Subcutaneous preadipocyte (primary cell): ENCODE measurements around the gene PIP5KL1. TPM values are rescaled to one million over a fixed set of nuclear protein-coding genes. Genes with fewer than 3 reads are reported as not detected.

ENCODE experiments used
- total RNA-seq: library from RNA; depleted of rRNA; stranded (reverse); fragments of >200 nt; gene quantifications from 2 replicates; pipeline ENCODE4 v1.2.3, GENCODE V29; 2012

Gene PIP5KL1, protein sequence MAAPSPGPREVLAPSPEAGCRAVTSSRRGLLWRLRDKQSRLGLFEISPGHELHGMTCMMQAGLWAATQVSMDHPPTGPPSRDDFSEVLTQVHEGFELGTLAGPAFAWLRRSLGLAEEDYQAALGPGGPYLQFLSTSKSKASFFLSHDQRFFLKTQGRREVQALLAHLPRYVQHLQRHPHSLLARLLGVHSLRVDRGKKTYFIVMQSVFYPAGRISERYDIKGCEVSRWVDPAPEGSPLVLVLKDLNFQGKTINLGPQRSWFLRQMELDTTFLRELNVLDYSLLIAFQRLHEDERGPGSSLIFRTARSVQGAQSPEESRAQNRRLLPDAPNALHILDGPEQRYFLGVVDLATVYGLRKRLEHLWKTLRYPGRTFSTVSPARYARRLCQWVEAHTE
- 2.5 and 5.5 TPM in 2 replicates for total RNA-seq

GRCh38 chr9:127930231-127931091 lies at the start of gene PIP5KL1:
Gene PIP5KL1, minus strand, starts transcription at chr9:127930777. Its CDS starts 25 bp downstream, at chr9:127930752.

DNA sequence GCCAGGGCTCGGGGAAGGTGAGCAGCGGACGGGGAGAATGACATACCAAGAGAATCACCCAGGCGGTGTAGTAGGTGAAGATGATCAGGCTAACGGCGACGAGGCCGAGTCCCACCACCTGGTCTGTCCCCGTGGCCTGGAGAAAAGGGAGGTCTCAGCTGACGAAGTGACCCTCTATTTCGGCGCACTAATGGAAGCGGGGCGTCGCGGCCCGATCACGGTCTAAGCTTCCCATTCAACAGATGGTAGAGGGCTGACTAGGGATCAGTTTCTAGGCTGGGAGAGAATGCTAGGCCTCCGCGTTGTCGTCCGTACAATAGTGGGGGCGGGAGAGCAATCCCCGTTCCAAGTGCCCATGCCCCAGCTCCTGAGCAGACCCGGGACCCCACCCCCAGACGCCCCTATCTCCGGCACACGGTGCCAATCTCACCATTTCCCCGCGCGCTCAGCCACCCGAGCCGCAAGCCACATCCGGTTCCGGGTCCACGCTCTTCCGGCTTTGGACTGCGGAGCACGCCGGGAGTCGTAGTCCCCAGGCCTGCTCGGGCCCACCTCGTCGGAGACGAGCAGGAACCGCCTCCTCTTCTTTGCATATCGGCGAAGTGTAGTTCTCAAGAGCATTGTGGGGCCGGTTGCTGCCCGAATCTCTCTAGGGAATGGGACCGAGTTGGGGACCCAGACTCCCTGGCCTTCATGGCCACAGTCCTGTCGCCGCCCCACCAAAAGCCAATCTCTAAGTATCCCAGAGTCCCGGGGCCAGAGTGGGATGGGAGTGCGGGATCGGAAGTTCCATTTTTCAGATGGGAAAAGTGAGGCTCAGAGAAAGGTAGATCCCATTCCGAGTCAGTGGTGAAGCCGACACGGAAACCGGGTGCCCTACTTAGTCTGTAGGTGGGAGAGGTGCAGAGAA lies 7.1 kb upstream of the PIP5KL1 start, which contains the start of gene DPM2:
TSS of gene DPM2 (minus strand) at position 467 of the 910 bp plus-strand sequence. CDS start at position 433, 34 bp downstream.

DNA sequence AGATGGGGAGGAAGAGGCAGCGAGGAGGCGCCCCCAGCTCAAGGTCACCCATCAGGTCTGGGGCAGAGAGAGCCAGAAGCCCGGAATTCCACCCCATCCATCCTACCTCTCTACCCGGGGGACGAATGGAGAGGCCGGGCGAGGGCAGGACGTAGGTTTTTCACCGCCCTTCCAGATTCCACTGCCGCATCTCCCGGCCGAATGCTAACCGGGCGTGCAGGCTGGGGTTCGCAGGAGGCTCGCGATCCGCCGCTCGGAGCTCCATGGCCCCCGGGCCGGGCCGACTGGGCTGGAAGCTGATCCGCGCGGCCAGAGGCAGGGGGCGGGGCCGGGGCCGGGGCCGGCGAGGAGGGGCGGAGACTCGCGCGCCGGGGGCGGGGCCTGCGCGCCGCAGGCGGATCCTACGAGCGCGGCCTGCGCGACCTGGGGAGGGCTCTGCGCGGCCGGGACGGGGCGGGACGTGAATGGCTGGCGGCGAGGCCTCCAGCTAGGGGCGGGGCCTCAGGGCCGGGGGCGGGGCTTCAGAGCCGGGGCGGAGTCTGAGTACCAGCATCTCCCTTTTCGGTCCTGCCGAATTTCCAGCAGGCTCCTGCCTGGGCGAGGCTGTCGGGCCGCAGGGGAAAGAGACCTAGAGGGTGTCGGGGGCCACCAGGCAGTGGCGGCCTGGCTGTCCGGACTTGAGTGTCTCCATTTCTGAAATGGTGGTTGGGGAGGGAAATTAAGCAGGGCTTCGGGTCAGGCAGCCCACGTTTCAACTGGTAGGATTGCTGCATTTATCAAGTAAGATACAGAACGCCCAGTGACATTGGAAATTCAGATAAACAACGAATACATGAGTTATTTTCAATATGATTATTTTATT lies 13.6 kb downstream of the PIP5KL1 start, which contains the start of gene ST6GALNAC4:
TSS of gene ST6GALNAC4 (minus strand) at position 322 of the 862 bp plus-strand sequence. CDS start 622 bp downstream, outside the sequence.

GRCh38 chr9:127899128-127899943 lies 31.2 kb downstream of the PIP5KL1 start, which contains the start of gene ST6GALNAC6:
Gene ST6GALNAC6, minus strand, starts transcription at chr9:127899603. Its CDS starts 1,622 bp downstream, at chr9:127897981.

GRCh38 chr9:127877566-127877998 lies 53.0 kb downstream of the PIP5KL1 start, which contains the start of gene AK1:
Gene AK1, minus strand, starts transcription at chr9:127877675. Its CDS starts 3,058 bp downstream, at chr9:127874617.

Other genes starting within 250 kb of the PIP5KL1 start
- not detected in 2 replicates for gene CFAP157, start 223.8 kb downstream of the PIP5KL1 start, total RNA-seq
- gene PTRH1, start 215.1 kb downstream of the PIP5KL1 start, total RNA-seq, result 22.7 and 25.0 TPM in 2 replicates
- gene TTC16, start 214.7 kb downstream of the PIP5KL1 start, total RNA-seq, result under 0.01 and 0.20 TPM in 2 replicates
- gene TOR2A, start 195.5 kb downstream of the PIP5KL1 start, total RNA-seq, result 5.1 and 6.2 TPM in 2 replicates
- gene SH2D3C, start 152.1 kb downstream of the PIP5KL1 start, total RNA-seq, result 0.37 TPM in 1 of 2 replicates, not detected in the other
- 42.8 and 43.0 TPM in 2 replicates for gene CDK9, start 144.7 kb downstream of the PIP5KL1 start, total RNA-seq
- gene FPGS, start 127.9 kb downstream of the PIP5KL1 start, total RNA-seq, result 96.0 and 102 TPM in 2 replicates
- 31.6 and 40.7 TPM in 2 replicates for gene ENG, start 76.1 kb downstream of the PIP5KL1 start, total RNA-seq
- 35.4 and 38.9 TPM in 2 replicates for gene AK1, start 53.1 kb downstream of the PIP5KL1 start, total RNA-seq
- 41.8 and 44.1 TPM in 2 replicates for gene ST6GALNAC6, start 31.2 kb downstream of the PIP5KL1 start, total RNA-seq
- gene ST6GALNAC4, start 13.7 kb downstream of the PIP5KL1 start, total RNA-seq, result 69.1 and 74.1 TPM in 2 replicates
- gene DPM2, start 7.1 kb upstream of the PIP5KL1 start, total RNA-seq, result 18.7 and 18.8 TPM in 2 replicates
- 10.8 and 13.6 TPM in 2 replicates for gene EEIG1, start 50.2 kb upstream of the PIP5KL1 start, total RNA-seq
- gene NAIF1, start 136.5 kb upstream of the PIP5KL1 start, total RNA-seq, result 7.3 and 8.2 TPM in 2 replicates
- gene SLC25A25, start 137.5 kb upstream of the PIP5KL1 start, total RNA-seq, result 12.9 and 17.4 TPM in 2 replicates
- gene PTGES2, start 197.0 kb upstream of the PIP5KL1 start, total RNA-seq, result 57.1 and 61.7 TPM in 2 replicates
- gene LCN2, start 218.7 kb upstream of the PIP5KL1 start, total RNA-seq, result not detected in 2 replicates
- 19.9 and 26.1 TPM in 2 replicates for gene BBLN, start 229.5 kb upstream of the PIP5KL1 start, total RNA-seq